CD8-positive, alpha-beta memory T cell (primary cell): Measurements from ENCODE around the gene KIF5C. TPM values are rescaled to one million over a fixed set of nuclear protein-coding genes. Genes with fewer than 3 reads are reported as not detected.
"Not testable (repeated sequence)": the region's sequence is repeated elsewhere in the genome, so short reads cannot be mapped to it uniquely, and the experiment has no call there.

Experiments
- CTCF ChIA-PET: fragments of 350-600 bp; sonication (Branson Sonifier 250); formaldehyde crosslinking; loops from one replicate; lab custom pipeline; 2021; ENCODE audit warnings: antibody characterized with exemption; lab: Charles Lee
- POLR2A ChIA-PET: fragments of 350-600 bp; sonication (Branson Sonifier 250); formaldehyde crosslinking; loops from one replicate; lab custom pipeline; 2021; ENCODE audit warnings: antibody characterized with exemption; lab: Charles Lee
- DNase-seq, 5 donors: peaks; one replicate each; pipeline versions ENCODE4 v3.0.0 to v3.0.0-alpha.2; 2020 to 2022; ENCODE audit warnings: mixed read lengths in 1 of 5
- H3K27ac ChIP-seq: one replicate; pipeline ENCODE4 v1.7.0; 2013; ENCODE audit warnings: low read depth, mild to moderate bottlenecking, low read length, moderate library complexity
- H3K27me3 ChIP-seq: 2 replicates; pipeline ENCODE4 v1.7.0; 2013; ENCODE audit warnings: low read length, mild to moderate bottlenecking; ENCODE audit not compliant: insufficient read depth, poor library complexity, severe bottlenecking
- H3K36me3 ChIP-seq: 2 replicates; pipeline ENCODE4 v1.7.0; 2013; ENCODE audit warnings: mild to moderate bottlenecking, low read length, moderate library complexity; ENCODE audit not compliant: insufficient read depth
- H3K4me1 ChIP-seq: 2 replicates; pipeline ENCODE4 v1.7.0; 2013; ENCODE audit warnings: mild to moderate bottlenecking, low read length, moderate library complexity; ENCODE audit not compliant: insufficient read depth
- H3K4me3 ChIP-seq: 2 replicates; pipeline ENCODE4 v1.7.0; 2013; ENCODE audit warnings: mild to moderate bottlenecking, low read length
- H3K9me3 ChIP-seq: 2 replicates; pipeline ENCODE4 v1.7.0; 2013; ENCODE audit warnings: mild to moderate bottlenecking, low read length
- H3K27ac Mint-ChIP-seq, 8 donors: one replicate each; pipeline ENCODE4 v1.8.0; 2020 to 2021; ENCODE audit warnings: mixed read lengths in 8 of 8, mild to moderate bottlenecking in 6 of 8, inconsistent platforms in 3 of 8, moderate library complexity in 3 of 8
- H3K27me3 Mint-ChIP-seq, 2 donors: one replicate each; pipeline ENCODE4 v1.8.0; 2020 to 2021; ENCODE audit warnings: mixed read lengths in 2 of 2, mild to moderate bottlenecking in 1 of 2, moderate library complexity in 1 of 2
- H3K36me3 Mint-ChIP-seq, 3 donors: one replicate each; pipeline ENCODE4 v1.8.0; 2020 to 2021; ENCODE audit warnings: mixed read lengths in 3 of 3, inconsistent platforms in 1 of 3, mild to moderate bottlenecking in 1 of 3
- H3K4me1 Mint-ChIP-seq, 3 donors: one replicate each; pipeline ENCODE4 v1.8.0; 2020 to 2021; ENCODE audit warnings: mixed read lengths in 3 of 3, inconsistent platforms in 1 of 3, mild to moderate bottlenecking in 1 of 3
- H3K4me3 Mint-ChIP-seq, 7 donors: one replicate each; pipeline ENCODE4 v1.8.0; 2020 to 2021; ENCODE audit warnings: mixed read lengths in 7 of 7, mild to moderate bottlenecking in 6 of 7, moderate library complexity in 4 of 7, inconsistent platforms in 2 of 7
- H3K9me3 Mint-ChIP-seq, 5 donors: one replicate each; pipeline ENCODE4 v1.8.0; 2020 to 2022; ENCODE audit warnings: mixed read lengths in 5 of 5, mild to moderate bottlenecking in 3 of 5, moderate library complexity in 2 of 5, inconsistent platforms in 1 of 5
- polyA plus RNA-seq: library from polyadenylated mRNA; unstranded; fragments of 300-500 nt; fragmentation: Illumina TruSeq; gene quantifications from one replicate; pipeline ENCODE4 v1.2.3, GENCODE V29; 2021
- total RNA-seq, 2 experiments: library from RNA; stranded (reverse); gene quantifications; one replicate each; pipeline ENCODE4 v1.2.3, GENCODE V29; 2021

Gene KIF5C
- total and polyA plus RNA-seq, 3 experiments from 2014 or later = 3.4 to 19.8 (median 18.2) TPM

DNA sequence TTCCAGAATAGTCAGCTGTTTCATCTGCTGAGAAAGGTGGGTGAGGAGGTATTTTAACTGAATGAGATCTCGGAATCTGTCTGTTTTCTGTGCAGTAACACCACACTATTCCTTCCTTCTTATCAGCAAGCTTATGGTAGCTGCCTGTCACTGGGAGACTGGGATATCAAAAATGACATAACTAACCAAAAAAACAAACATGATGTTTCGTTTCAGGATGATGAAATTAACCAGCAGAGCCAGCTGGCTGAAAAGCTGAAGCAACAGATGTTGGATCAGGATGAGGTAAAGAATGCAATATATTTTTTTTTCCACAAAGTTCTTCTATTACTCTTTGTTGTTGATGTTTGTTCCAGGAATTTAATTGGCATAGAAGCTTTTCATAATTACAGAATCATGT, 103.7 kb downstream of the KIF5C start:
- H3K27ac ChIP-seq = no peak overlapping the region
- Mint-ChIP-seq H3K27ac (no peak overlapping the region), H3K36me3 (peaks cover 11 to 65% (median 15%) of the 10 kb centered on the region in 3 donors), H3K4me3 (no peak overlapping the region), H3K27me3 (no peaks in the 10 kb centered on the region), H3K4me1 (peaks cover 0 to 3% (median 2%) of the 10 kb centered on the region in 3 donors), H3K9me3 (no peaks in the 10 kb centered on the region)
- H3K4me1 ChIP-seq = no peaks in the 10 kb centered on the region
- H3K4me3 ChIP-seq = no peak overlapping the region
- POLR2A ChIA-PET = no interaction called here
- H3K36me3 ChIP-seq = no peaks in the 10 kb centered on the region
- H3K9me3 ChIP-seq = no peaks in the 10 kb centered on the region
- no peaks in the 10 kb centered on the region for H3K27me3 ChIP-seq
- CTCF ChIA-PET = interaction anchor here (0.8 kb wide), 1 partner anchor 11 kb away, joined by 3 read pairs; no protein-coding TSS in a partner anchor
- no peak for DNase-seq

DNA sequence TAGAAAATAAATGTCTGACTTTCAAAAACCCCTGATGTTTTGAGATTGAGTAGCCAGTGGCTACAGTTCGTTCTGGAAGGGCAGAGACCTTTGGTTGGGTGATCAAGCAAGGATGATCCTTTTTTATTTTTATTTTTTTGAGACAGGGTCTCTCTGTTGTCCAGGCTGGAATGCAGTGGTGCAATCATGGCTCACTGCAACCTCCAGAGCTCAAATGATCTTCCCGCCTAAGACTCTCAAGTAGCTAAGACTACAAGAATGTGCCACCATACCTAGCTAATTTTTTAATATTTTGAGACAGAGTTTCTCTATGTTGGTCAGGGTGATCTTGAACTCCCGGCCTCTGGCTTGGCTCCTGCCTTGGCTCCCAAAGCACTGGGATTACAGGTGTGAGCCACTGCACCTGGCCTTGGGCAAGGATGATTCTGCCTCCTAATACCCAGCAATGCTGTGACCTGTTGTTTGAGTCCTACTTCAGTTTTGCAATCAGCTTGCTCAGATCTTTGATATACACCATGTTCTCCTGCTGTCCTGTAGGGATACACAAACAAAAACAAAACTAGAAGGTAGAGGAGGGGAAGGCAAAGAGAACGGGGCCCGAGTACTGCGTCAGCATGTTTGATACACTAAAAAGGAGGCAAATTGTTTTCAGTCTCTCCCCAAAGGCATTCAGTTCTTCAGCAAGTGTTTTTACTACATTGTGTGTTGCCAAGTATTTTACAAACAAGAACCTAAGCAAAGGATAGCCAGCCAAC, 104.3 kb downstream of the KIF5C start:
- Histone ChIP-seq H3K4me1 (no peaks in the 10 kb centered on the region), H3K4me3 (no peak overlapping the region), H3K27ac (no peak overlapping the region), H3K9me3 (no peaks in the 10 kb centered on the region), H3K27me3 (no peaks in the 10 kb centered on the region), H3K36me3 (no peaks in the 10 kb centered on the region)
- ChIA-PET POLR2A (no interaction called here), CTCF (interaction anchor here (0.8 kb wide), 1 partner anchor 11 kb away, joined by 3 read pairs; no protein-coding TSS in a partner anchor)
- peaks cover 0 to 3% (median 2%) of the 10 kb centered on the region in 3 donors for H3K4me1 Mint-ChIP-seq
- H3K27ac Mint-ChIP-seq = peak overlapping the region in 1 of 8 donors; percentile 24
- no peak for DNase-seq
- peaks cover 16 to 66% (median 20%) of the 10 kb centered on the region in 3 donors for H3K36me3 Mint-ChIP-seq
- H3K9me3 Mint-ChIP-seq = no peaks in the 10 kb centered on the region
- H3K27me3 Mint-ChIP-seq = no peaks in the 10 kb centered on the region
- H3K4me3 Mint-ChIP-seq = no peak overlapping the region

DNA sequence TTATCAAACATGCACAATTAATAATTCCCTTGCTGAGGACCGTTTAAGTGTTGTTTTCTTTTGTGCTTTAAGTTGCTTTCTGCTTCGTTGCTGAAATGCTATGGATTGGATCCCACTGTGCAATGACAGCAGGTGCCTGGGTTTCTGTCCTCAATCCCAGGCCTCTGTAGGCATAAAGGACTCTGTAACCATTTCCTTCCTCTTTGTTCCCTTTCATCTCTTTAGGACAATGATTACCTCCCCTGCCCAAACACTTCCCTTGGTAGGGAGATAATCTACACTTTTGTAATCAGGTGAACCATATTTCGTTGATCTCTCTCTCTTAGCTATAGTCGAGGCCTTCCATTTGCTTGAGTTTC, 104.9 kb downstream of the KIF5C start:
- CTCF ChIA-PET = no interaction called here

DNA sequence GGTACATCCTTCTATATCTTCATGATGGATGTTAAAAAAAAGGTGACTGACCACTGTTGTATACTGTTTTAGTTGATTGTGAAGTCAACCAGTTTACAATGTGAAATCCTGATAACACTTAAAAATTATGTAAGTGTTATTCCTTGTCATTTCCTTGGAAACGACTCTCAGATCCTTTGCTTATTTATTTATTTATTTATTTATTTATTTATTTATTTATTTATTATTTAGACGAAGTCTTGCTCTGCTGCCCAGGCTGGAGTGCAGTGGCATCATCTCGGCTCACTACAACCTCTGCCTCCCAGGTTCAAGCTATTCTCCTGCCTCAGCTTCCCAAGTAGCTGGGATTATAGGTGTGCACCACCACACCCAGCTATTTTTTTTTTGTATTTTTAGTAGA, 105.5 kb downstream of the KIF5C start:
- DNase-seq, H3K9me3 Mint-ChIP-seq, H3K27me3 Mint-ChIP-seq, H3K4me3 ChIP-seq, H3K4me1 ChIP-seq, H3K9me3 ChIP-seq, H3K27ac ChIP-seq, H3K36me3 ChIP-seq, H3K27ac Mint-ChIP-seq, POLR2A ChIA-PET, H3K4me1 Mint-ChIP-seq, H3K27me3 ChIP-seq, H3K4me3 Mint-ChIP-seq: not testable (repeated sequence)
- CTCF ChIA-PET = interaction anchor here (1.1 kb wide), 1 partner anchor 471 kb away, joined by 3 read pairs; no protein-coding TSS in a partner anchor
- peaks cover 13 to 61% (median 17%) of the 10 kb centered on the region in 3 donors for H3K36me3 Mint-ChIP-seq

More for the DNA sequence above, 104.9 kb downstream of the KIF5C start:
- no peak overlapping the region for H3K4me3 ChIP-seq
- H3K27ac Mint-ChIP-seq = no peak overlapping the region
- no peaks in the 10 kb centered on the region for H3K27me3 ChIP-seq
- no peak overlapping the region for H3K4me3 Mint-ChIP-seq
- no peaks in the 10 kb centered on the region for H3K9me3 Mint-ChIP-seq
- H3K9me3 ChIP-seq = no peaks in the 10 kb centered on the region
- peaks cover 0 to 3% (median 2%) of the 10 kb centered on the region in 3 donors for H3K4me1 Mint-ChIP-seq
- H3K27me3 Mint-ChIP-seq = no peaks in the 10 kb centered on the region
- no peak for DNase-seq
- H3K36me3 ChIP-seq = no peaks in the 10 kb centered on the region
- H3K27ac ChIP-seq = no peak overlapping the region
- no peaks in the 10 kb centered on the region for H3K4me1 ChIP-seq
- POLR2A ChIA-PET = no interaction called here
- H3K36me3 Mint-ChIP-seq = peaks cover 13 to 63% (median 17%) of the 10 kb centered on the region in 3 donors

DNA sequence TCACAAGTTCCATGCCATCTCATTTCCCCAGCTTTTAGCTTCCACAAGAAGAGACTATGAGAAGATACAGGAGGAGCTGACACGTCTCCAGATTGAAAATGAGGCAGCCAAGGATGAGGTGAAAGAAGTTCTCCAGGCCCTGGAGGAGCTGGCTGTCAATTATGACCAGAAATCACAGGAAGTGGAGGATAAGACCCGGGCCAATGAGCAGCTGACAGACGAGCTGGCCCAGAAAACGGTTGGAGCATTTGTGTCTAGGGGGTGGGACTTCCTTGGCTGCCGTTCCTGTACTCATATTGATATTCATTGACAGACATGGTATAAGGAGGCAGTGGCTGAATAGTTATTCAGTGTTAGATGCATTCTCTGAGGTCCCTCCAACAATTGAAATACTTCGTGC, 106.3 kb downstream of the KIF5C start:
- no peak overlapping the region for H3K4me3 Mint-ChIP-seq
- H3K36me3 Mint-ChIP-seq = peaks cover 13 to 58% (median 17%) of the 10 kb centered on the region in 3 donors
- no peak overlapping the region for H3K4me3 ChIP-seq
- no peak overlapping the region for H3K27ac ChIP-seq
- no peaks in the 10 kb centered on the region for H3K27me3 ChIP-seq
- no peak overlapping the region for H3K27ac Mint-ChIP-seq
- no peaks in the 10 kb centered on the region for H3K9me3 Mint-ChIP-seq
- no peaks in the 10 kb centered on the region for H3K4me1 Mint-ChIP-seq
- no peaks in the 10 kb centered on the region for H3K36me3 ChIP-seq
- no peak for DNase-seq
- H3K4me1 ChIP-seq = no peaks in the 10 kb centered on the region
- POLR2A ChIA-PET = no interaction called here
- H3K27me3 Mint-ChIP-seq = no peaks in the 10 kb centered on the region
- H3K9me3 ChIP-seq = no peaks in the 10 kb centered on the region
- CTCF ChIA-PET = interaction anchor here (1.1 kb wide), 1 partner anchor 472 kb away, joined by 3 read pairs; no protein-coding TSS in a partner anchor

DNA sequence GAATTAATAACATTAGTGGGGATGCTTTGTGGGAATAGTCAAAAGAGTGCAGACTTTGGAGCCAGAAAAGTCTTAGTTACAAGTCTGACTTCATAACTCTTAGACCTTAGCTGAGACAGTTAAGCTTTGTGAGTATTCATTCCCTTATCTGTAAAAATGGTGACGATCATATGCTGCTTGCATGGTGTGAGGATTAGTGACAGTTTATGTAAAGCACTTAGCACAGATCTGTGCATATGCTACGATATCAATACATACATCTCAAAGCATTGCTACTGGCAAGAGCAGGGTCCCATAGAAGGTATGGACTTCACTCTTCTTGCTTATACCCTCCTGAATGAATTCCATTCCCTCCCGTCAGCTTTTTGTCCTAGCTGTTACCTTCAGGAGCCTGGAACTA, 106.8 kb downstream of the KIF5C start:
- H3K27me3 ChIP-seq = no peaks in the 10 kb centered on the region
- H3K4me1 Mint-ChIP-seq = no peaks in the 10 kb centered on the region
- H3K36me3 ChIP-seq = no peaks in the 10 kb centered on the region
- no peak overlapping the region for H3K27ac Mint-ChIP-seq
- no peaks in the 10 kb centered on the region for H3K27me3 Mint-ChIP-seq
- H3K27ac ChIP-seq = no peak overlapping the region
- no peaks in the 10 kb centered on the region for H3K9me3 Mint-ChIP-seq
- H3K36me3 Mint-ChIP-seq = peaks cover 13 to 56% (median 17%) of the 10 kb centered on the region in 3 donors
- ChIA-PET CTCF (no interaction called here), POLR2A (no interaction called here)
- H3K9me3 ChIP-seq = no peaks in the 10 kb centered on the region
- no peak overlapping the region for H3K4me3 Mint-ChIP-seq
- H3K4me1 ChIP-seq = no peaks in the 10 kb centered on the region
- DNase-seq = no peak
- H3K4me3 ChIP-seq = no peak overlapping the region

DNA sequence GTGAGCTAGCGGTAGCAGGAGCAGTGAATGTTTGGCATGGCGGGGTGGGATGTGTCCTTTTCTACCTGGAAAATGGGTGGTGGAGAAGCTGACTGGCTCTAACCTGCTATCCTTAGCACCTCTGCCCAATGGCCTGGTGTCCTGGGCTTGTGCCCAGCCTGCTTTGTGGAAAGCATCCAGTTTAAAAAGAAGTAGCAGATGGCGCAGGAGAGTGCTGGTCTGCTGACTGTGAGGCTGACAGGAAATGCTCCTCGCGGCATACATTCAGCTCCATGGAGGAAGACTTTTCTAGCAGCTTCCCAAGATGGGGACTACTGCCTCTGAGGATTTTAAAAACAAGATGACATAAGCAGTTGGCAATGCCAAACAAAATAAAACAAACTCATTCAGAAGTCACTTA, 107.3 kb downstream of the KIF5C start:
- H3K9me3 ChIP-seq = no peaks in the 10 kb centered on the region
- H3K27ac ChIP-seq = no peak overlapping the region
- H3K4me3 Mint-ChIP-seq = no peak overlapping the region
- no peaks in the 10 kb centered on the region for H3K4me1 ChIP-seq
- no peaks in the 10 kb centered on the region for H3K9me3 Mint-ChIP-seq
- ChIA-PET CTCF (no interaction called here), POLR2A (no interaction called here)
- H3K27me3 ChIP-seq = no peaks in the 10 kb centered on the region
- DNase-seq = no peak
- no peak overlapping the region for H3K4me3 ChIP-seq
- H3K27ac Mint-ChIP-seq = no peak overlapping the region
- no peaks in the 10 kb centered on the region for H3K27me3 Mint-ChIP-seq
- no peaks in the 10 kb centered on the region for H3K36me3 ChIP-seq
- H3K4me1 Mint-ChIP-seq = no peaks in the 10 kb centered on the region
- H3K36me3 Mint-ChIP-seq = peaks cover 14 to 57% (median 17%) of the 10 kb centered on the region in 3 donors

DNA sequence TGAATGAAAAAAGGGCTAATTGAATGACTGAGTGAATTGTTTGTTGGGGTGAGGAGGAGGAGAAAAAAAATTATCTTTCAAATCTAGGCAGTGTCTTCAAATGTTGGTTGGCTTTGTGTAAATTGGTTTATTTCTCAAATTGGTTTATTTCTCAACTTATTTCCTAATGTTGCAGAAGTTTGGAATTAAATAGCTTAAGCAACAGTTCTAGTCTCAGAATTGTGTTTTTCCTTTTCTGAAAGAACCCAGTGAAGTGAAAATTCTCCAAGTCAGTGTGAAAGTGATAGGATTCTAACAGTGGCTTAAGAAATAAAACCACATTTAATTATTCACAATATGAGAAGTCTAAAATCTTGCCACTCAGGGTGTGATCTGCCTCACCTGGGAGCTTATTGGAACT, 108.9 kb downstream of the KIF5C start:
- CTCF ChIA-PET = no interaction called here
- Mint-ChIP-seq H3K4me3 (no peak overlapping the region), H3K27ac (no peak overlapping the region), H3K36me3 (peaks cover 15 to 50% (median 17%) of the 10 kb centered on the region in 3 donors), H3K4me1 (no peaks in the 10 kb centered on the region), H3K9me3 (no peaks in the 10 kb centered on the region), H3K27me3 (no peaks in the 10 kb centered on the region)
- H3K4me3 ChIP-seq = no peak overlapping the region
- H3K4me1 ChIP-seq = no peaks in the 10 kb centered on the region
- H3K27me3 ChIP-seq = no peaks in the 10 kb centered on the region
- no peak overlapping the region for H3K27ac ChIP-seq
- POLR2A ChIA-PET = no interaction called here
- DNase-seq = no peak
- H3K36me3 ChIP-seq = no peaks in the 10 kb centered on the region
- no peaks in the 10 kb centered on the region for H3K9me3 ChIP-seq
